Measurements from ENCODE around the gene LYST.

Gene LYST

DNA sequence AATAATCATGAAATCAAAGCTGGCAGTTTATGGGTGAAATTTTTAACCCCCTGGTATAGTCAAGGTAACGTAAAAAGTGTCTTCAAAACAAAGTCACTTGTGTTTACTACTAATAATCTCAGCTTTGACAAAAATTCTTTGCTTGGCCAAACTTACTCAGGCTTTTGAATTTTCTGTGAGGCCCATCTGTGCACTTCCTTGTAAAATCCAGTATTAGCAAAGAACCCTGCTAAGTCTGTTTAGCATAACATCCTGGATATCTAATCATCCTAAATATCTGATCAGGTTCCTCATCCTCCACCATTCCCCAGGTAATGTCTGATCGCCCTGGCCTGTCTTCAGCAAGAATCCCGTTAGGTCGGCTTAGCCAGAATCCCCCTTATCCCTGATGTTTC, 3.0 kb downstream of the LYST start:
- no peaks in the 10 kb centered on the region for H4K20me1 ChIP-seq (ENCODE audit: insufficient read depth, low read length, poor library complexity, severe bottlenecking)
- no peaks in the 10 kb centered on the region for H3K27me3 ChIP-seq (ENCODE audit: insufficient read depth, low read length, poor library complexity, severe bottlenecking)
- H3K4me3 ChIP-seq (ENCODE audit: low read length, poor library complexity, severe bottlenecking) = no peak overlapping the region
- no peak for TF ChIP-seq EZH2phosphoT487 (IDR thresholded peaks at IDR 0.05; ENCODE audit: borderline replicate concordance)
- TF ChIP-seq, protein P1, sequence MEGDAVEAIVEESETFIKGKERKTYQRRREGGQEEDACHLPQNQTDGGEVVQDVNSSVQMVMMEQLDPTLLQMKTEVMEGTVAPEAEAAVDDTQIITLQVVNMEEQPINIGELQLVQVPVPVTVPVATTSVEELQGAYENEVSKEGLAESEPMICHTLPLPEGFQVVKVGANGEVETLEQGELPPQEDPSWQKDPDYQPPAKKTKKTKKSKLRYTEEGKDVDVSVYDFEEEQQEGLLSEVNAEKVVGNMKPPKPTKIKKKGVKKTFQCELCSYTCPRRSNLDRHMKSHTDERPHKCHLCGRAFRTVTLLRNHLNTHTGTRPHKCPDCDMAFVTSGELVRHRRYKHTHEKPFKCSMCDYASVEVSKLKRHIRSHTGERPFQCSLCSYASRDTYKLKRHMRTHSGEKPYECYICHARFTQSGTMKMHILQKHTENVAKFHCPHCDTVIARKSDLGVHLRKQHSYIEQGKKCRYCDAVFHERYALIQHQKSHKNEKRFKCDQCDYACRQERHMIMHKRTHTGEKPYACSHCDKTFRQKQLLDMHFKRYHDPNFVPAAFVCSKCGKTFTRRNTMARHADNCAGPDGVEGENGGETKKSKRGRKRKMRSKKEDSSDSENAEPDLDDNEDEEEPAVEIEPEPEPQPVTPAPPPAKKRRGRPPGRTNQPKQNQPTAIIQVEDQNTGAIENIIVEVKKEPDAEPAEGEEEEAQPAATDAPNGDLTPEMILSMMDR (conservative IDR thresholded peaks at IDR 0.05; ENCODE audit: low read length) = no peak
- H3K9me2 ChIP-seq (replicated peaks; ENCODE audit: low read depth, low read length) = no peaks in the 10 kb centered on the region
- peaks cover 23% of the 10 kb centered on the region for H3K4me1 ChIP-seq (ENCODE audit: insufficient read depth, low read length, poor library complexity, severe bottlenecking)
- H3F3A ChIP-seq (ENCODE audit: low read depth) = no peaks in the 10 kb centered on the region; the same call in 1 of the 2 replicates
- no peak overlapping the region for H2AFZ ChIP-seq (ENCODE audit: low read length)
- no peaks in the 10 kb centered on the region for H3K9me3 ChIP-seq (ENCODE audit: insufficient read depth, low read depth, low read length)
- 0 out of 2 replicates have a peak, but pooled peaks cover 5% of the 10 kb centered on the region for H3K79me2 ChIP-seq (ENCODE audit: insufficient read depth, low read length)
- H3K36me3 ChIP-seq (ENCODE audit: insufficient read depth, low read length) = no peaks in the 10 kb centered on the region
- no peak overlapping the region for H3K4me2 ChIP-seq (ENCODE audit: low read depth, low read length, poor library complexity, severe bottlenecking)
- H3K9ac ChIP-seq (ENCODE audit: low read depth, low read length, poor library complexity, severe bottlenecking) = no peak overlapping the region

DNA sequence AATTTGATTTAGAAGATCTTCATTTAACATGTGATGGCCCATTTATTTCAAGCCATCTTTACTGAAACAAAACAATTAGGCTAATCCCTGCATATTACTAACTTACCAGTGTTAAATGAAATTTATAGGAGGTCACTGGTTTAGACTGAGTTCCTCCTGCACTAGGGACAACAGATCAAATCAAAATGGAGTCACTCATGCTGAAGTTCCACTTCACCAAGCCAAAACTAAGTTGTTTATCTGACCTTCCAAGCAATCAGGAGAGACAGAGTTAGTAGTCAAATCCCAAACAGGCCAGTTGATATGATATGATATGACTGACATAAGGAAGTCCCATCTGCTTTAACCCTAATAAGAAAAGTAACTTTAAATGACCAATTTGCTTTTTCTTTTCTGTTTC, 4.8 kb downstream of the LYST start:
- H3K36me3 ChIP-seq (ENCODE audit: insufficient read depth, low read length) = no peaks in the 10 kb centered on the region
- H3K4me2 ChIP-seq (ENCODE audit: low read depth, low read length, poor library complexity, severe bottlenecking) = no peak overlapping the region
- no peaks in the 10 kb centered on the region for H3K27me3 ChIP-seq (ENCODE audit: insufficient read depth, low read length, poor library complexity, severe bottlenecking)
- no peaks in the 10 kb centered on the region for H4K20me1 ChIP-seq (ENCODE audit: insufficient read depth, low read length, poor library complexity, severe bottlenecking)
- H2AFZ ChIP-seq (ENCODE audit: low read length) = no peak overlapping the region
- no peaks in the 10 kb centered on the region; the same call in 1 of the 2 replicates for H3F3A ChIP-seq (ENCODE audit: low read depth)
- H3K79me2 ChIP-seq (ENCODE audit: insufficient read depth, low read length) = 0 out of 2 replicates have a peak, but pooled peaks cover 5% of the 10 kb centered on the region
- no peak overlapping the region for H3K4me3 ChIP-seq (ENCODE audit: low read length, poor library complexity, severe bottlenecking)
- no peak overlapping the region for H3K9ac ChIP-seq (ENCODE audit: low read depth, low read length, poor library complexity, severe bottlenecking)
- no peaks in the 10 kb centered on the region for H3K9me3 ChIP-seq (ENCODE audit: insufficient read depth, low read depth, low read length)
- no peak for TF ChIP-seq EZH2phosphoT487 (IDR thresholded peaks at IDR 0.05; ENCODE audit: borderline replicate concordance)
- TF ChIP-seq, protein P1 (conservative IDR thresholded peaks at IDR 0.05; ENCODE audit: low read length) = no peak
- H3K9me2 ChIP-seq (replicated peaks; ENCODE audit: low read depth, low read length) = no peaks in the 10 kb centered on the region
- peaks cover 19% of the 10 kb centered on the region for H3K4me1 ChIP-seq (ENCODE audit: insufficient read depth, low read length, poor library complexity, severe bottlenecking)

DNA sequence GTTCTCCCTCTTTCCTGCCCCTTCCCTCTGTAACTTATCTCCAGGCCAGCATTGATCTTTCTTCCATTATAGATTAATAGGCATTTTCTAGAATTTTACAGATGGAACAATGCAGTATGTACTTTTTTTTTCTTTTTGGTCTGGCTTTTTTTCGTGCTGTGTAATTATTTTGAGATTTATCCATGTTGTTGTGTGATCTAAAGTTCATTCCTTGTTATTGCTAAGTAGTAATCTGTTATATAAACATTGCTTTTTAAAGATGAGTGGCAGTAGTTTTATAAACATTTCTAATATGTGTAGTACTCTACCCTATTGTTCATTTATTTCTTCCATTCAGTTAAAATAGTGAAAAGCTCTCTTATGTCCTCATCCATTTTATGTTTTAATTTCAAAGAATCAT, 5.9 kb downstream of the LYST start:
- Histone ChIP-seq H3K27me3 (ENCODE audit: insufficient read depth, low read length, poor library complexity, severe bottlenecking) (no peaks in the 10 kb centered on the region), H4K20me1 (ENCODE audit: insufficient read depth, low read length, poor library complexity, severe bottlenecking) (no peaks in the 10 kb centered on the region), H3K4me1 (ENCODE audit: insufficient read depth, low read length, poor library complexity, severe bottlenecking) (peaks cover 15% of the 10 kb centered on the region), H3K4me2 (ENCODE audit: low read depth, low read length, poor library complexity, severe bottlenecking) (no peak overlapping the region), H3K4me3 (ENCODE audit: low read length, poor library complexity, severe bottlenecking) (no peak overlapping the region), H3K9me3 (ENCODE audit: insufficient read depth, low read depth, low read length) (no peaks in the 10 kb centered on the region), H3K79me2 (ENCODE audit: insufficient read depth, low read length) (0 out of 2 replicates have a peak, but pooled peaks cover 2% of the 10 kb centered on the region), H3K9me2 (replicated peaks; ENCODE audit: low read depth, low read length) (no peaks in the 10 kb centered on the region), H3K9ac (ENCODE audit: low read depth, low read length, poor library complexity, severe bottlenecking) (no peak overlapping the region), H2AFZ (ENCODE audit: low read length) (no peak overlapping the region), H3F3A (ENCODE audit: low read depth) (no peaks in the 10 kb centered on the region; the same call in 1 of the 2 replicates), H3K36me3 (ENCODE audit: insufficient read depth, low read length) (no peaks in the 10 kb centered on the region)
- TF ChIP-seq EZH2phosphoT487 (IDR thresholded peaks at IDR 0.05; ENCODE audit: borderline replicate concordance) = no peak
- TF ChIP-seq, protein P1 (conservative IDR thresholded peaks at IDR 0.05; ENCODE audit: low read length) = no peak
